HepG2 (cell line): ENCODE results near the gene PRCD. TPM values are rescaled to one million over a fixed set of nuclear protein-coding genes. Genes with fewer than 3 reads are reported as not detected.

Source experiments
- ARNT ChIP-seq: fragments of 450-650 bp; IDR thresholded peaks from 2 replicates; pipeline ENCODE4 v1.6.1; 2017
- KAT2B ChIP-seq: fragments of 150-350 bp; IDR thresholded peaks from 2 replicates; pipeline ENCODE4 v1.6.1; 2014; ENCODE audit warnings: low read depth, low read length, borderline replicate concordance
- KAT7 ChIP-seq: IDR thresholded peaks from 2 replicates; pipeline ENCODE4 v1.6.1; 2018; ENCODE audit warnings: borderline replicate concordance, missing compliant biosample characterization
- KLF6 ChIP-seq: IDR thresholded peaks from 2 replicates; pipeline ENCODE4 v1.8.0; 2016; ENCODE audit warnings: missing biosample characterization, missing genetic modification reagents
- MEF2D ChIP-seq: sonication (generic); formaldehyde crosslinking; IDR thresholded peaks from 2 replicates; pipeline ENCODE4 v1.5.1; 2020; ENCODE audit warnings: mild to moderate bottlenecking, missing genetic modification reagents
- NR2F6 ChIP-seq, 2 experiments: IDR thresholded peaks; 2 replicates each; pipeline ENCODE4 v1.6.1; 2016; ENCODE audit warnings: antibody characterized with exemption in 1 of 2, mild to moderate bottlenecking in 1 of 2
- RBM39 ChIP-seq: fragments of 200-400 bp; formaldehyde crosslinking; IDR thresholded peaks from one replicate; pipeline ENCODE4 v1.6.1; 2018; ENCODE audit warnings: antibody characterized with exemption, mild to moderate bottlenecking, low read depth, low read length; ENCODE audit not compliant: poor library complexity, severe bottlenecking
- SKI ChIP-seq: fragments of 450-650 bp; IDR thresholded peaks from one replicate; pipeline ENCODE4 v1.6.1; 2018; ENCODE audit warnings: mild to moderate bottlenecking; ENCODE audit not compliant: partially characterized antibody
- SMYD3 ChIP-seq: sonication (generic); formaldehyde crosslinking; IDR thresholded peaks from 2 replicates; pipeline ENCODE4 v1.8.1; 2023; ENCODE audit warnings: mild to moderate bottlenecking, missing genetic modification reagents
- TP53 ChIP-seq: sonication (generic); formaldehyde crosslinking; conservative IDR thresholded peaks from 2 replicates; pipeline ENCODE4 v1.4.0; 2020; ENCODE audit warnings: missing genetic modification reagents
- ZNF142 ChIP-seq: sonication (generic); formaldehyde crosslinking; IDR thresholded peaks from 2 replicates; pipeline ENCODE4 v1.4.0; 2020; ENCODE audit warnings: missing genetic modification reagents
- ZNF792 ChIP-seq: IDR thresholded peaks from 2 replicates; pipeline ENCODE4 v1.6.1; 2016
- polyA plus RNA-seq, 8 experiments: library from polyadenylated mRNA; depleted of rRNA in 3 of 8; stranded (reverse) in 7 of 8; unstranded in 1 of 8; fragments of >200 nt; fragmentation: Illumina TruSeq in 4 of 8; extraction: Trizol in 4 of 8; gene quantifications; 2 replicates each; pipeline versions ENCODE4 v1.2.1 to v1.2.3, GENCODE V29; 2011 to 2016; ENCODE audit warnings: low read depth in 4 of 8, missing spikeins in 1 of 8, mixed read lengths in 1 of 8; ENCODE audit not compliant: insufficient read depth in 1 of 8
- total RNA-seq, 5 experiments: library from RNA; depleted of rRNA; stranded (reverse); fragments of >200 nt; fragmentation: Illumina TruSeq; extraction: Trizol; gene quantifications; 2 replicates each; pipeline ENCODE4 v1.2.3, GENCODE V29; 2016; ENCODE audit warnings: low read depth in 1 of 5
- TF ChIP-seq, protein P1 (sequence below): sonication (generic); formaldehyde crosslinking; IDR thresholded peaks from 2 replicates; pipeline ENCODE4 v1.5.0; 2020; ENCODE audit warnings: mild to moderate bottlenecking, missing genetic modification reagents
- TF ChIP-seq, protein P2 (sequence below): sonication (generic); formaldehyde crosslinking; IDR thresholded peaks from 2 replicates; pipeline ENCODE4 v1.8.0; 2022; ENCODE audit warnings: mild to moderate bottlenecking, missing genetic modification reagents

Gene PRCD
- total and polyA plus RNA-seq, 2 of the 13 experiments (the other 11 are each of a cell fraction or from before 2014, with no cell fraction given) = 0.51 TPM; not detected in 1

DNA sequence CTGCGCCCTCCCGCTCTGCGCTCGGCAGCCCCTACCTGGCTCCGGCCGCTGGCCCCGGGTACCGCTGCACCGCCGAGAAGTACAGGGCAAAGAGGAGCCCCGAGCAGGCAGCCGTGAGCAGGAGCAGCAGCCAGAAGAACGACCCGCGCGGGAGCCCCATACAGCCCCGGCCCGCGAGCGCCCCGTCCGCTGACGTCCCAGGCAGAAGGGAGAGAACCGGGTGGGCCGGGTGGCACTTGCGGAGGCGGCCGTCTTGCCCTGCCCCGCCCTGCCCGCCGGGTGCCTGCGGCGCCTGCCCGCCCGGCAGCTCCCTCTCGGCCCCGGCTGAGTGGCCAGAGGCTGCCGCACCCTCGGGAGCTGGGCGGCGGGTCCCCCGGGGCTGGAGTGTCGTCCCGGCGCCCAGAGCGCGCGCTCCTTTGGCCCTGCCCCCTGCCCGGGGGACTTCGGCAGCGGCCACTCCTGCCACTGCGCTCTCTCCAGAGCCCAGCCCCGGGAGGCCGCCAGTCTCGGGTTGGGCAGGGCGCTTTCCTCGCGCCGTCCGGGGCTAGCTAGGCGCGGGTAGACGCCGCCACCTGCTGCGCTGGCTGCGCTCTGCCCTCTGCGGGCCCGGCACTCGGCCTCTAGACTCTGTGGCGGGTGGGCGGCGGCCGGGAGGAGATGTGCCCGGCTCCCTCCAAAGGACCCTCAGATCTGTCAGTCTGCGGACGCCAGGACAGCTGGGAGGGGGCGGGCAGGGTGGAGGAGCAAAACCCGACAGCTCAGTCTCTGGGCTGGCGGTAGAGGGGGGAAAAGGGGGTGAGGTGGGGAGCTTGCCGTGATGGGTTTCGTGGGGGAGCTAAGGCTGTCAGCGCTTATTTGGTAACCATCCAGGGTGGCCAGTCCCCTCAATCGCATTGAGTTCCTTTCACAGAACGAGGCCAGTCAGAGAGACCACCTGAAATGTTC is 46.1 kb downstream of the PRCD start, which contains the start of gene ST6GALNAC2 (continued):
- TF ChIP-seq ZNF142 (no peak), TP53 (CRISPR knock-in tag) (no peak), MEF2D (CRISPR knock-in tag) (no peak), ARNT (no peak), KLF6 (0 out of 2 replicates have a peak, but pooled peaks have one; percentile 58), KAT2B (no peak), RBM39 (no peak), SKI (peak; percentile 52), SMYD3 (CRISPR knock-in tag) (no peak), NR2F6 (IDR thresholded peaks at IDR 0.05) (no peak), NR2F6 (CRISPR knock-in tag; IDR thresholded peaks at IDR 0.05) (peak; percentile 8; the same call in 1 of the 2 replicates), KAT7 (CRISPR knock-in tag) (0 out of 2 replicates have a peak, but pooled peaks have one; percentile 58), ZNF792 (CRISPR knock-in tag) (peak; percentile 76)
- TF ChIP-seq, protein P1, sequence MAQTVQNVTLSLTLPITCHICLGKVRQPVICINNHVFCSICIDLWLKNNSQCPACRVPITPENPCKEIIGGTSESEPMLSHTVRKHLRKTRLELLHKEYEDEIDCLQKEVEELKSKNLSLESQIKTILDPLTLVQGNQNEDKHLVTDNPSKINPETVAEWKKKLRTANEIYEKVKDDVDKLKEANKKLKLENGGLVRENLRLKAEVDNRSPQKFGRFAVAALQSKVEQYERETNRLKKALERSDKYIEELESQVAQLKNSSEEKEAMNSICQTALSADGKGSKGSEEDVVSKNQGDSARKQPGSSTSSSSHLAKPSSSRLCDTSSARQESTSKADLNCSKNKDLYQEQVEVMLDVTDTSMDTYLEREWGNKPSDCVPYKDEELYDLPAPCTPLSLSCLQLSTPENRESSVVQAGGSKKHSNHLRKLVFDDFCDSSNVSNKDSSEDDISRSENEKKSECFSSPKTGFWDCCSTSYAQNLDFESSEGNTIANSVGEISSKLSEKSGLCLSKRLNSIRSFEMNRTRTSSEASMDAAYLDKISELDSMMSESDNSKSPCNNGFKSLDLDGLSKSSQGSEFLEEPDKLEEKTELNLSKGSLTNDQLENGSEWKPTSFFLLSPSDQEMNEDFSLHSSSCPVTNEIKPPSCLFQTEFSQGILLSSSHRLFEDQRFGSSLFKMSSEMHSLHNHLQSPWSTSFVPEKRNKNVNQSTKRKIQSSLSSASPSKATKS = no peak
- TF ChIP-seq, protein P2, sequence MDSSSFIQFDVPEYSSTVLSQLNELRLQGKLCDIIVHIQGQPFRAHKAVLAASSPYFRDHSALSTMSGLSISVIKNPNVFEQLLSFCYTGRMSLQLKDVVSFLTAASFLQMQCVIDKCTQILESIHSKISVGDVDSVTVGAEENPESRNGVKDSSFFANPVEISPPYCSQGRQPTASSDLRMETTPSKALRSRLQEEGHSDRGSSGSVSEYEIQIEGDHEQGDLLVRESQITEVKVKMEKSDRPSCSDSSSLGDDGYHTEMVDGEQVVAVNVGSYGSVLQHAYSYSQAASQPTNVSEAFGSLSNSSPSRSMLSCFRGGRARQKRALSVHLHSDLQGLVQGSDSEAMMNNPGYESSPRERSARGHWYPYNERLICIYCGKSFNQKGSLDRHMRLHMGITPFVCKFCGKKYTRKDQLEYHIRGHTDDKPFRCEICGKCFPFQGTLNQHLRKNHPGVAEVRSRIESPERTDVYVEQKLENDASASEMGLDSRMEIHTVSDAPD (CRISPR knock-in tag) = no peak
